Spleen (tissue), 11 donors: ENCODE data around the gene VTI1A. TPM values are rescaled to one million over a fixed set of nuclear protein-coding genes. Genes with fewer than 3 reads are reported as not detected.

Source experiments
- DNase-seq: peaks from one replicate; pipeline ENCODE4 v3.0.0-alpha.2; 2020
- H3K27ac ChIP-seq, 8 donors: fragments of 200-600 bp; sonication (generic) in 7 of 8; 1 replicate in 4 of 8; 2 replicates in 4 of 8; pipeline versions ENCODE4 v1.5.0 to v1.8.0; 2016 to 2021; ENCODE audit warnings: inconsistent platforms in 4 of 8, mild to moderate bottlenecking in 4 of 8, moderate library complexity in 1 of 8
- H3K27me3 ChIP-seq, 7 donors: fragments of 200-600 bp; sonication (generic) in 6 of 7; replicated peaks in 1 of 7; 1 replicate in 4 of 7; 2 replicates in 3 of 7; pipeline versions ENCODE4 v1.5.0 to v1.8.0; 2016 to 2021; ENCODE audit warnings: inconsistent platforms in 3 of 7, mild to moderate bottlenecking in 1 of 7
- H3K36me3 ChIP-seq, 6 donors: fragments of 200-600 bp; sonication (generic) in 5 of 6; 1 replicate in 4 of 6; 2 replicates in 2 of 6; pipeline versions ENCODE4 v1.5.0 to v1.8.0; 2016 to 2021; ENCODE audit warnings: inconsistent platforms in 2 of 6
- H3K4me1 ChIP-seq, 6 donors: fragments of 200-600 bp; sonication (generic) in 5 of 6; 1 replicate in 3 of 6; 2 replicates in 3 of 6; pipeline versions ENCODE4 v1.5.0 to v1.8.0; 2016 to 2021; ENCODE audit warnings: inconsistent platforms in 3 of 6
- H3K4me3 ChIP-seq, 8 donors: fragments of 200-600 bp; sonication (generic) in 7 of 8; 1 replicate in 4 of 8; 2 replicates in 4 of 8; pipeline versions ENCODE4 v1.5.0 to v1.8.0; 2016 to 2021; ENCODE audit warnings: inconsistent platforms in 4 of 8, mild to moderate bottlenecking in 4 of 8, moderate library complexity in 2 of 8
- H3K9me3 ChIP-seq, 8 donors: fragments of 200-600 bp; sonication (generic) in 7 of 8; 1 replicate in 4 of 8; 2 replicates in 4 of 8; pipeline versions ENCODE4 v1.5.0 to v1.8.0; 2016 to 2021; ENCODE audit warnings: inconsistent platforms in 4 of 8
- POLR2A ChIP-seq, 3 donors: fragments of 450-650 bp; IDR thresholded peaks; one replicate each; pipeline ENCODE4 v1.5.1; 2017; ENCODE audit warnings: antibody characterized with exemption in 3 of 3, mild to moderate bottlenecking in 1 of 3
- POLR2AphosphoS5 ChIP-seq, 3 donors: sonication (generic); formaldehyde crosslinking; IDR thresholded peaks; one replicate each; pipeline ENCODE4 v1.5.1; 2017; ENCODE audit warnings: antibody characterized with exemption in 3 of 3
- WGBS, 5 donors: extraction: QIAGEN DNeasy Blood & Tissue Kit in 3 of 5; methylation state at CpG; one replicate each; pipeline versions ENCODE4 v1.1.5 to v1.1.7; 2013 to 2018; 5-methylcytosine and 5-hydroxymethylcytosine counted together
- intact Hi-C: fragments of 100-400 bp; cut with DNase I; formaldehyde crosslinking; loops from one replicate; pipeline ENCODE4 v1.15.0; 2023; ENCODE audit warnings: low total_unique reads
- polyA plus RNA-seq, 3 donors: library from polyadenylated mRNA; stranded (reverse); fragments of 200-250 nt; gene quantifications; one replicate each; pipeline ENCODE4 v1.2.1, GENCODE V29; 2013
- total RNA-seq, 7 donors: library from RNA; depleted of rRNA in 3 of 7; stranded (reverse); fragments of >200 nt in 3 of 7; fragmentation: NEBNext Ultra II Directional in 4 of 7; extraction: Animal tissue kit (Norgen Biotek cat#: 25700) in 4 of 7; gene quantifications; one replicate each; pipeline versions ENCODE4 v1.1.0 to v1.2.1, GENCODE V29; 2016 to 2021
- TF ChIP-seq, protein P1 (sequence below), 11 experiments: fragments of 200-600 bp in 7 of 11; fragments of 450-650 bp in 4 of 11; sonication (generic) in 4 of 11; IDR thresholded peaks in 8 of 11; conservative IDR thresholded peaks in 3 of 11; 1 replicate in 7 of 11; 2 replicates in 4 of 11; pipeline versions ENCODE4 v1.4.0 to v1.8.0; 2016 to 2021; ENCODE audit warnings: antibody characterized with exemption in 11 of 11, inconsistent platforms in 4 of 11, mild to moderate bottlenecking in 1 of 11
- donor health status: healthy with polysubstance abuse.
- donor health status: DM: no; HTN: no; CAD: no; lungs with moderate emphysema.
- donor health status: DM: no; HTN: no; CAD: no.
- donor health status: Bipolar disorder and iron deficiency.
- donor health status: healthy.
- donor health status: DM: no; HTN: no; CAD: no.
- donor health status: DM: yes; HTN: yes; CAD: no.

Gene VTI1A
- total and polyA plus RNA-seq, 10 donors: 7.8 to 129 (median 56.2) TPM

DNA sequence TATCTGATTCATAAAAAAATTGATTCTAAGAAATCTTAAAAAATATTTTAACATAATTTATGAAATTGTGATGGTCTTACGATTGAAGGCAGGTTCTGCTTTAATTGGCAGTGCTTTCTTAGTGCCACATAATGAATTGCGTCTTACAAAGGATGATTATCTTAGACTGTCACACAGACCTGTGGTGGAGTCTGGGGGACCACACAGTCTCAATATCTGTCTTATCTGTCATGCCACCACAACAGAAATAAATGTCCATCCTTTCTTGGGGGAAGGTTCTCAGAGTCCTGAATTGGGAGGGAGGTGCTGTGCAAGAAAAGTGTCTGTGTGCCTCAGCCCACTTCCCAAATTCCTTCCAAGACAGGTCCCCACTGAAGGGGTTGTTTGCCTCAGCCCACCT lies 34.3 kb upstream of the VTI1A start:
- intact Hi-C loops: no loop called here
- H3K27ac ChIP-seq: no peak overlapping the region
- no peaks in the 10 kb centered on the region for H3K4me1 ChIP-seq
- peaks cover 0 to 100% (median 81%) of the 10 kb centered on the region in 6 donors for H3K36me3 ChIP-seq
- H3K4me3 ChIP-seq: no peak overlapping the region
- H3K27me3 ChIP-seq: no peaks in the 10 kb centered on the region
- WGBS, 5 donors: 97 to 100% (median 99%) methylated on average over 2 of the region's 2 CpGs
- no peaks in the 10 kb centered on the region for H3K9me3 ChIP-seq
- TF ChIP-seq, protein P1, sequence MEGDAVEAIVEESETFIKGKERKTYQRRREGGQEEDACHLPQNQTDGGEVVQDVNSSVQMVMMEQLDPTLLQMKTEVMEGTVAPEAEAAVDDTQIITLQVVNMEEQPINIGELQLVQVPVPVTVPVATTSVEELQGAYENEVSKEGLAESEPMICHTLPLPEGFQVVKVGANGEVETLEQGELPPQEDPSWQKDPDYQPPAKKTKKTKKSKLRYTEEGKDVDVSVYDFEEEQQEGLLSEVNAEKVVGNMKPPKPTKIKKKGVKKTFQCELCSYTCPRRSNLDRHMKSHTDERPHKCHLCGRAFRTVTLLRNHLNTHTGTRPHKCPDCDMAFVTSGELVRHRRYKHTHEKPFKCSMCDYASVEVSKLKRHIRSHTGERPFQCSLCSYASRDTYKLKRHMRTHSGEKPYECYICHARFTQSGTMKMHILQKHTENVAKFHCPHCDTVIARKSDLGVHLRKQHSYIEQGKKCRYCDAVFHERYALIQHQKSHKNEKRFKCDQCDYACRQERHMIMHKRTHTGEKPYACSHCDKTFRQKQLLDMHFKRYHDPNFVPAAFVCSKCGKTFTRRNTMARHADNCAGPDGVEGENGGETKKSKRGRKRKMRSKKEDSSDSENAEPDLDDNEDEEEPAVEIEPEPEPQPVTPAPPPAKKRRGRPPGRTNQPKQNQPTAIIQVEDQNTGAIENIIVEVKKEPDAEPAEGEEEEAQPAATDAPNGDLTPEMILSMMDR (IDR thresholded peaks at IDR 0.05 in 8 of 11, conservative IDR thresholded peaks at IDR 0.05 in 3 of 11): no peak
- TF ChIP-seq POLR2A (IDR thresholded peaks at IDR 0.05) (no peak), POLR2AphosphoS5 (IDR thresholded peaks at IDR 0.05) (no peak)
- DNase-seq: no peak

DNA sequence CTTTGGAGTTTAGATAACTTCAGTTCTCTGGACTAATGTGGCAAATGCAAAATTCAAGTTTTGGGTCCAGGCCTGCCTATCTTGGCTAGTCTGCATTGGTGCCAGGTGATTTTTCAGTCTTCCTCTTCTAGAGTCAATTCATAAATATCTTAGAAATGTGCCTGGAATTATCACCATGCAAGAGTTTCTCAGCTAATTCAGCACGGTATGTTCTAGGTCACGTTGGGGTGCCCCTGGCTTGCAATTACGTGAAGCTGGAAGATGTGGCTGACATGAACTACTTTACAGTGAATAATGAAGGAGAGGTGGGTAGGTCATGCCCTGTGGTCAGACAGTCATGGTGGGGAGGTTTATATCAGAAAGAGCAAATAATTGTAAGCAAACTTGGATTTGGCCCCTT lies 25.3 kb upstream of the VTI1A start:
- TF ChIP-seq POLR2A (IDR thresholded peaks at IDR 0.05) (no peak), POLR2AphosphoS5 (IDR thresholded peaks at IDR 0.05) (no peak)
- TF ChIP-seq, protein P1 (IDR thresholded peaks at IDR 0.05 in 8 of 11, conservative IDR thresholded peaks at IDR 0.05 in 3 of 11): no peak
- peaks cover 3 to 99% (median 78%) of the 10 kb centered on the region in 6 donors for H3K36me3 ChIP-seq
- peaks cover 0 to 5% (median 0%) of the 10 kb centered on the region in 6 donors for H3K4me1 ChIP-seq
- intact Hi-C loops: no loop called here
- H3K27me3 ChIP-seq: no peaks in the 10 kb centered on the region
- H3K9me3 ChIP-seq: no peaks in the 10 kb centered on the region
- no peak overlapping the region for H3K27ac ChIP-seq
- no peak overlapping the region for H3K4me3 ChIP-seq
- DNase-seq: no peak
- 97 to 100% (median 98%) methylated on average over 3 of the region's 3 CpGs for WGBS, 5 donors

DNA sequence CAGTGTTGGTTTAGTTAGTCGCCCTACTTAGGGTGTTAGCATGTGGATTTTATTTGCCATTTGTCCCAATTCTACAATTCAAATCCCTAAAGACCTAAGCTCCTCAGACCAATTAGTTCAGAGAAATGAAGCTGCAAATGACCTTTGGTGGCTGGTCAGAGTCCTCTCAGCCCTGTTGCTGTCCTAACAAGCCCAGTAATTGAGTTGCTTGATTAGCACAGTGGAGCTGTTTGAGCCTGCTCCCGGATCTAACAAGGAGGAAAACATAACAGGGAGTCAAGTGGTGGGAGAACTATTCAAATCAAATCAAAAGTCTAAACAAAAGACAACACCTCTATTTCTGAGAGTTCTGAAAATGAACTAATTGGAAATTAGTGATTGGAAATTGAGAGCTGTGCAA lies 22.4 kb upstream of the VTI1A start:
- WGBS, 5 donors: 83 to 96% (median 91%) methylated on average over 2 of the region's 2 CpGs
- peaks cover 0 to 5% (median 0%) of the 10 kb centered on the region in 6 donors for H3K4me1 ChIP-seq
- intact Hi-C loops: no loop called here
- H3K9me3 ChIP-seq: no peaks in the 10 kb centered on the region
- TF ChIP-seq POLR2AphosphoS5 (IDR thresholded peaks at IDR 0.05): no peak
- TF ChIP-seq POLR2A (IDR thresholded peaks at IDR 0.05): no peak
- TF ChIP-seq, protein P1 (IDR thresholded peaks at IDR 0.05 in 8 of 11, conservative IDR thresholded peaks at IDR 0.05 in 3 of 11): no peak
- H3K27me3 ChIP-seq: no peaks in the 10 kb centered on the region
- H3K36me3 ChIP-seq: peaks cover 3 to 99% (median 86%) of the 10 kb centered on the region in 6 donors
- no peak overlapping the region for H3K27ac ChIP-seq
- no peak overlapping the region for H3K4me3 ChIP-seq
- no peak for DNase-seq

DNA sequence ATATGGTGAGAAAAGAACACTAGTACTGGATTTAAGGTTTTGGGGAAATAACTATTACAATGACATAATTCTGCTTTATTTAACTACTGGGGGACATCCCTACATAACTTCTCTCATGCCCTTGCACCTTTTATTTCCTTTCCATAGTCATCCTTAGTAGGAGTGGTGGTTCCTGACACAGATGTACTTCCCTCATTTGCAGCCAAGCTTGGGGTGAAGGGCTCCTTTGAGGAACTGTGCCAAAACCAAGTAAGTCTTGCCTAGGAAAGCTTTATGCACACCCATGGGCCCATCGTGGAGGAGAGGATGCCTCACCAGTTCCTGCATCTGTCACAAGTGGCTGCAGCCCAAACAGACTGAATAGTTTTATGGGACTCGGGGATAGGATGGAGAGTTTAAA lies 20.9 kb upstream of the VTI1A start:
- Histone ChIP-seq H3K27ac (no peak overlapping the region), H3K27me3 (no peaks in the 10 kb centered on the region), H3K36me3 (peaks cover 3 to 99% (median 92%) of the 10 kb centered on the region in 6 donors), H3K4me1 (no peaks in the 10 kb centered on the region), H3K4me3 (no peak overlapping the region), H3K9me3 (no peaks in the 10 kb centered on the region)
- WGBS, 5 donors: 65 to 73% (median 70%) methylated on average over 2 of the region's 2 CpGs
- TF ChIP-seq, protein P1 (IDR thresholded peaks at IDR 0.05 in 8 of 11, conservative IDR thresholded peaks at IDR 0.05 in 3 of 11): no peak
- TF ChIP-seq POLR2A (IDR thresholded peaks at IDR 0.05) (no peak), POLR2AphosphoS5 (IDR thresholded peaks at IDR 0.05) (no peak)
- intact Hi-C loops: no loop called here
- no peak for DNase-seq
